GM06990 (cell line): ENCODE results near the gene CTNNBIP1.
"Not testable (repeated sequence)": the region's sequence is repeated elsewhere in the genome, so short reads cannot be mapped to it uniquely, and the experiment has no call there.

ENCODE experiments used
- DNase-seq: peaks from one replicate; pipeline ENCODE4 v3.0.0-alpha.2; 2011; ENCODE audit not compliant: insufficient read length; ENCODE audit errors: extremely low read depth
- H3K27me3 ChIP-seq: replicated peaks from 2 replicates; pipeline ENCODE4 v1.6.0; 2011; ENCODE audit warnings: low read length; ENCODE audit not compliant: control insufficient read depth, insufficient read depth
- H3K36me3 ChIP-seq: 2 replicates; pipeline ENCODE4 v1.5.1; 2011; ENCODE audit warnings: low read length; ENCODE audit not compliant: control insufficient read depth, insufficient read depth
- H3K4me3 ChIP-seq: replicated peaks from 2 replicates; pipeline ENCODE4 v1.5.1; 2011; ENCODE audit warnings: low read depth, mild to moderate bottlenecking, control low read depth, low read length
- TF ChIP-seq, protein P1 (sequence below): IDR thresholded peaks from 2 replicates; pipeline ENCODE4 v1.5.1; 2011; ENCODE audit warnings: low read length, control low read depth, mild to moderate bottlenecking, inconsistent platforms; ENCODE audit not compliant: insufficient read depth, poor library complexity, severe bottlenecking

Gene CTNNBIP1

DNA sequence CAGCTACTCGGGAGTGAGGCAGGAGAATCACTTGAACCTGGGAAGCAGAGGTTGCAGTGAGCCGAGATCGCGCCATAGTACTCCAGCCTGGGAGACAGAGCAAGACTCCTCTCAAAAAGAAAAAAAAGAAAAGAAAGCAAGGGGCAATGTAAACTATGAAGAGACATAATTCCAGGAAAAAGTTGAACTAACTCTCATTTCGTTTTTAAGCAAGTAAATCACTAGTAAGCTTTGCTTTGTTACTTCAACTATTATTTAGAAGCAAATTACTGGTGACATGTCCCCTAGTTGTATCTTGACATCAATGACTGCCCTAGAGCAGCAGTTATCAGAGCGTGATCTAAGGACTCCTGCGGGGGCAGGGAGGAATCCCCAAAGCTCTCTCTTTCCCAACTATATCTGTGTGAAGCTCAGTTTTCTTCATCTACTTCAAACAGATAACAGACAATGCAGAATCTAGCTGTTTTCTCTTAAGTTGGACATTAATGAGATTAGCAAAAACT is 105.0 kb downstream of the CTNNBIP1 start:
- H3K4me3 ChIP-seq, result no peak overlapping the region
- TF ChIP-seq, protein P1, sequence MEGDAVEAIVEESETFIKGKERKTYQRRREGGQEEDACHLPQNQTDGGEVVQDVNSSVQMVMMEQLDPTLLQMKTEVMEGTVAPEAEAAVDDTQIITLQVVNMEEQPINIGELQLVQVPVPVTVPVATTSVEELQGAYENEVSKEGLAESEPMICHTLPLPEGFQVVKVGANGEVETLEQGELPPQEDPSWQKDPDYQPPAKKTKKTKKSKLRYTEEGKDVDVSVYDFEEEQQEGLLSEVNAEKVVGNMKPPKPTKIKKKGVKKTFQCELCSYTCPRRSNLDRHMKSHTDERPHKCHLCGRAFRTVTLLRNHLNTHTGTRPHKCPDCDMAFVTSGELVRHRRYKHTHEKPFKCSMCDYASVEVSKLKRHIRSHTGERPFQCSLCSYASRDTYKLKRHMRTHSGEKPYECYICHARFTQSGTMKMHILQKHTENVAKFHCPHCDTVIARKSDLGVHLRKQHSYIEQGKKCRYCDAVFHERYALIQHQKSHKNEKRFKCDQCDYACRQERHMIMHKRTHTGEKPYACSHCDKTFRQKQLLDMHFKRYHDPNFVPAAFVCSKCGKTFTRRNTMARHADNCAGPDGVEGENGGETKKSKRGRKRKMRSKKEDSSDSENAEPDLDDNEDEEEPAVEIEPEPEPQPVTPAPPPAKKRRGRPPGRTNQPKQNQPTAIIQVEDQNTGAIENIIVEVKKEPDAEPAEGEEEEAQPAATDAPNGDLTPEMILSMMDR, result no peak
- no peaks in the 10 kb centered on the region for H3K27me3 ChIP-seq
- H3K36me3 ChIP-seq, result no peaks in the 10 kb centered on the region
- no peak for DNase-seq

DNA sequence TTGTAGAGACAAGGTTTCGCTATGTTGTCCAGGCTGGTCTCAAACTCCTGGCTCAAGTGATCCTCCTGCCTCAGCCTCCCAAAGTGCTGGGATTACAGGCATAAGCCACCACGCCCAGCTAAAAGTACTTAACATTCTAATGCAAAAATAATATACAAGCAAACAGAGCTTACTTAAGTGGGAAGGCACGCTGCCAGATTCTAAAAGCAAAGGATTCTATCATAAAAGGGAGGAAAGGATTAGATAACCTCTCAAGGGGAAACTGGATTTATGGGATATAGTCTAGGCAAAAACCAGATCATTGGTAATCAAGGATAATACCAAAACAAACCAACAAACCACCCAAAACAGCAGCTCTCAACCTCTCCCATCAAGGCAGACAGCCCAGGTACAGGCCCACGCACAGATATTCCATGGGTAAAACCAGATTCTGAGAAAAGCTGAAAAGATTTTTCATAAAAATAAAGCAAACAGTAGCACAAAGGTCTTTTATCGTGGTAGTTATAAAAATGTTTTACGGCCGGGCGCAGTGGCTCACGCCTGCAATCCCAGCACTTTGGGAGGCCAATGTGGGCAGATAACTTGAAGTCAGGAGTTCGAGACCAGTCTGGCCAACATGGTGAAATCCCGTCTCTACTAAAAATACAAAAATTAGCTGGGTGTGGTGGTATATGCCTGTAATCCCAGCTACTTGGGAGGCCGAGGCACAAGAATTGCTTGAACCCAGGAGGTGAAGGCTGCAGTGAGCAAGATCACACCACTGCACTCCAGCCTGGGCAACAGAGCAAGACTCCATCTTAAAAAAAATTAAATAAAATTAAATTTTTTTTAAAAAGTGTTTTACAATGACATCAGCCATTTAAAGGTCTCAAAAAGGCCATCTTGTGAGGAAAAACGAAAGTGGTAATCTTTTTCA is 106.8 kb downstream of the CTNNBIP1 start:
- H3K4me3 ChIP-seq, DNase-seq, H3K36me3 ChIP-seq, H3K27me3 ChIP-seq: not testable (repeated sequence)

DNA sequence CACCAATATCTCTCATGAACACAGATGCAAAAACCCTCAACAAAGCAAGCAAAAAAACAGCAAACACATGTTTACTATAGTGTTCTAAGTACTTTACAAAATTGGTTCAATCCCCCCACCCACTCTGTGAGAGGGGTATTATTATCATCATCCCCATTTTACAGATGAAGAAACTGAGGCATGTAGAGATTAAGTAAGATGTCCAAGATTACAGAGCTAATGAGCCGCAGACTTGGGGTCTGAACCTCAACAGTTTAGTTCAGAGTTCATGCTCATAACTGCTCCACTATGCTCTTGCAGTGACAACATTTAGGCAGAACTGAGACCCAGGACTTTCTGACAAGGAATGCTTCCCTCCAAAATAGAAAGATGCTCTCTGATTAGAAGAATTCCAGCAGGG is 108.2 kb downstream of the CTNNBIP1 start:
- DNase-seq, result no peak
- Histone ChIP-seq H3K27me3 (no peaks in the 10 kb centered on the region), H3K36me3 (no peaks in the 10 kb centered on the region), H3K4me3 (no peak overlapping the region)
- TF ChIP-seq, protein P1, result no peak
